HG03354 (cell line): Measurements from ENCODE around the gene FAM180A.
"Not testable (repeated sequence)": the region's sequence is repeated elsewhere in the genome, so short reads cannot be mapped to it uniquely, and the experiment has no call there.

Source experiments
- ATAC-seq: cut with Tn5 transposase; IDR thresholded peaks from one replicate; pipeline ENCODE4 v1.9.1; 2021; ENCODE audit warnings: mild to moderate bottlenecking; ENCODE audit not compliant: unreplicated experiment, poor library complexity, severe bottlenecking

FAM180A gene

DNA sequence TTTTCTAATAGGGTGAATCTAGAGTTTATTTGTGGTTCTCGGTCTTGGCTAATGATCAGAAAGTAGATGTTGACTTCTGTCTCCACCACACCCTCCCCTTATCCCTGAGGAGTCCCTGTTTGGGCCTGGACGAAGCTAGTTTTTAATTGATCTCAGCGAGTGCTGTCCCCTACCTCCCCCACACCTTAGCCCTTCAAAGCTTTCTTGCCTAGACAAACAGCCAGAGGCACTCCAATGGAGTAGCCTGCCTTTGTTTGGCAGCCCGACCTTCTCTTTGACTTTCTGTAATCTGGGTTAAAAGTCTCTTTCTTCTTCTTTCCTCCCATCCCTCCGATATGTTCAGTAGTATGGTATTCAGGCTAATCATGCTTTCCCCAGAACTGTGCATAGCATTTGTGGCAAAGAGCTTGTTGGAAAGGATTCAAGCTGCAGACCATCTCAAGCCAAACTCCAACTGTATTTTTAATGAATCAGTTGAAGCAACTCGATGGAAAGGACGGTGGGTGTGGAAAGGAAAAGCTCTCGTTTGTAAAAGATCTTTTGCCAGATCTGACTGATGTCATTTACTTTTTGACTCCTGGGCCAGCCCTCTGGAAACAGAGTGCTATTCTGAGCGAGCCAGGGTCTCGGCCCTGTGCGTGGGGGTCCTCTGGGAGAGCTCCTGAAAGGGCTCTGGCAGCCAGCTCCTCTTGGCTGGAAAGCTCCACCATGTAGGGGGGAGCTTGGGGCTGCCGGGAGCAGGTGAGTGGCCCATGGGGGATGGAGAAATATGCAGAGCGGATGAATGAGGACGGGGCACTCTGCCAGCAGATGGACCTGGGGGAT, 4.5 kb downstream of the FAM180A start:
- no peak for ATAC-seq

DNA sequence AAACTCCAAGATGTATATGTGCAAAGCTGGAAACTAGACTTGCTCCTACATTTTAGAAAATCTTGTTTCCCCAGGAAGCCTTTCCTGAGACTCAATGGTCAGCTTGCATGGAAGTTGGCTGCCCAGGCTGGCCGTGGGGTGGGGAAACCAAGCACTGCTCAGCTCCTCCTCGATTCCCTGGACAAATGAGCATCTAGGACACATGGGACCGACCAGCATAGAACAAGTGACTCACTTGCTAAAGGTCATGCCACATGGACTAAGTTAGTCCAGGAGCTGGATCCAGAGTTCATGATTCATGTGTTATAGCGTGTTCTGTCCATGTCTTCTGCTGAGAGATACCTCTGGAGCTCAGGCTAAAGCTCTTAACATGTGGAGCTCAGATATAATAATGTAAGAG, 6.2 kb downstream of the FAM180A start:
- ATAC-seq, result no peak

DNA sequence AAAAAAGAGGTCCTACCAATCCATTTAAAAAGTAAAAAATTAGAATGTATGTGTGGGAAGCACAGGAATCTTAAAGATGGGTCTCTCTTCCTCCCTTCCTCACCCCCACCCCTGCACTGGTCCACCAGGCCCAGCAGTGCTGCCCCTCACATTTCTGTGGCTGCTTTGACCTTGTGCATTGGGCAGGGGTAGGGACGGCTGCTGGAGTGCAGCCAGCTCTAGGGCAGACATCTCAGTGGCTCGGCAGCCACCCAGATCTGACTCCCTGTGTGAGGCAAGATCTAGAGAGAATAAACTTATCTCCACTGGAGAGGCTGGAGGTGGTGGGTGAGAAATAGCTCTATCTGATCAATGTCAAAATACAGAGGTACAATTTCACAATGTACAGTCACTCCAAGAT, 6.7 kb downstream of the FAM180A start:
- no peak for ATAC-seq

DNA sequence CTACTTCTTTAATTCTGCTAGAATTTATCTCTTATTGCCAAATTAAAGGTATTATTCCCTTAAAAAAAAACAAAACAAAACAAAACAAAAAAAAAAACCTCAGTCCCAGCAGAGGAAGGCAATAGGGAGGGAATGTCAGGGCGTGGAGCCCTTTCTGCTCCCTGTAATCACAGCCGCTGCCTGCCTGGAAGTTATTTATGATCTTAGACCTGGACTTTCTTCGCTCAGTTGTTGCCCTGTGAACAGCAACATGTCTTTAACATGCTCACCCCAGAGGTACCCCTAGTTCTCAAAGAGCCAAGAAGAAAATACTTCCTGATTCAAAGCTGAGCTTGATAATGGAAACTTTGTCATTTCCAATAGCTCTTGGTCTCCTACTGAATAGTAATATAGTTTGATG, 7.7 kb downstream of the FAM180A start:
- no peak for ATAC-seq

DNA sequence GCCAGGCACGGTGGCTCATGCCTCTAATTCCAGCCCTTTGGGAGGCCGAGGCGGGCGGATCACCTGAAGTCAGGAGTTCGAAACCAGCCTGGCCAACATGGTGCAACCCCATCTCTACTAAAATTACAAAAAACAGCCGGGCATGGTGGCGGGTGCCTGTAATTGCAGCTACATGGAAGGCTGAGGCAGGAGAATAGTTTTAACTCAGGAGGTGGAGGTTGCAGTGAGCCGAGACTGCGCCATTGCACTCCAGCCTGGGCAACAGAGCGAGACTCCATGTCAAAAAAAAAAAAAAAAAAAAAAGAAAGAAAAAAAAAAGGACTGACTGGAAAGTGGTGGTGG, 11.3 kb downstream of the FAM180A start:
- ATAC-seq, result not testable (repeated sequence)

DNA sequence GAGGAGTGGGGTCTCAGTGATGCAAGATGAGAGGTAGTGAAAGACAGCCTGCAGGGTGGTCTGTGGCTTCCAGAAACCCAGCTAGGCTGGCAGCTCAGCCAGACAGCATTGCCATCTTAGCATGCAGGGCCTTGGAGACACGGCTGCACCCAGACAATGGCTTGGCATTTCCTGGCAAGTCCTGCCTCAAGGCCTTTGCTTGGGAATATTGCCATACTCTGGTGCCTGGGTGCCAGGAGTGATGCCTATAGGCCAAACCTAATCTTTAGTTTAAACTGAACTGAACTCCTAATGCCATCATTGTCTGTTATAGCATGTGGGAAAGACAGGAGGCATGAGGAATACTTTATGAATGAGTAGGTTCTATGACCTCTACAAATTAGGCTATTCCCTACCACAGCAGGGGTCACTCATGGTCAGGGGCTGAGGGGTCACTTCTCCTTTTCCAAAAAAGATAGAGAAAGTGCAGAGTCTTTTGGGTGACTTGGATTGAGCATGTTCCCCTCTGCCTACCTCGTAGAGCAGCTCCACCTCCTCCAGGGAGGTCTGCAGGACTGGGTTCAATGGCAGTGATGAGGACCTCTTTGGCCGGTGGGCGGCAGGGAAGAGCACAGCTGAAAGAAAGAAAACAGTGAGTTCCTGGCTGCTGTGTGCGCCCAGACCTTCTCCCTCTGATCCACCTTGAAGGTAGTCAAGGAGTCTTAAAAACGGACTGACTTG, 11.9 kb downstream of the FAM180A start:
- ATAC-seq, result no peak

DNA sequence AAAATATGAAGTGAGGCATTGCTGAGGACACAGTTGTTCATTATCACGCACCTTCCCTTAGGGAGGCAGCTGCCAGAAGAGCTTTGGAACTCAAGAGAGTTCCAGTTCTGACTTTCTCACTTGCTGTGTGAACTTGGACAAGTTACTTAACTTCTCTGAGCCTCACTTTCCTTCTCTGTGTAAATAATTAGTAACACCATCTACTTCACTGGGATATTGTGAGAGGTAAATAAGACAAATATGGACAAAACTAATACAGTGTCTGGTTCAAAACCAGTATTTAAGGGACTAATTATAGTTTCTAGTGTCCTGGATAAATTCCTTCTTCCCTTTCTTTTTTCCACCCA, 14.3 kb downstream of the FAM180A start:
- ATAC-seq, result no peak

DNA sequence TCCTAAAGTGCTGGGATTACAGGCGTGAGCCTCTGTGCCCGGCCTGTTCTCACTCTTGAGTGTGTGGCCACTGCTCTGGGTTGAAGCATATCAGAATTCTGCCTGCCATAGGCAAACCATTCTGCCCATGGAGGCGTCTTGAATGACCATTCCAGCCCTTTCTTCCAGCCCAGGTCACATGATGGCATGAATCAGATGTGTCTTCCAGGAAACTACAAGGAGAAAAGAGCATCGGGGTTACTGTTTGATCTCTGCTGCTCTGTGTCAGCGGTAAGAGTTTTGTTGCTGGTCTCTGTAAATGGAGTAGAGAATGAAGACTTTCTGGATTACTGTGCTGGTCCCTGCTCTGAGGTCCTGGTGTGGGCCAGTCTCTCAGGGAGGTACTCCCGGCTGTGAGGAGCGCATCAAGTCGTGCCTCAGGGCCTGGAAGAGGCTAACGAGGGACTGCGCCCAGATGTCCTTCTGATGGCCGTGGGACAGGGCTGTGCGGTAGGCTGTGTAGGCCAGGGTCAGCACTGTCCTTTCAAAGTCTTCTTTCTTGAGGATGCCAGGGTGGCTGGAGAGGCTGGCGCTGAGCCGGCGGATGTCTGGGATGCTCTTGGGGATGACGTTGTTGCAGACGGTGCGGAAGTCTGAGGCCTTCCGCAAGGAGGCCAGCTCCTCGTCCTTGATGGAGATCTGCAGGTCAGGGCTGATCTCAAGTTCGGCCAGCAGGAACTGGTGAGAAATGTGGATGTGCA, 14.8 kb downstream of the FAM180A start:
- no peak for ATAC-seq

DNA sequence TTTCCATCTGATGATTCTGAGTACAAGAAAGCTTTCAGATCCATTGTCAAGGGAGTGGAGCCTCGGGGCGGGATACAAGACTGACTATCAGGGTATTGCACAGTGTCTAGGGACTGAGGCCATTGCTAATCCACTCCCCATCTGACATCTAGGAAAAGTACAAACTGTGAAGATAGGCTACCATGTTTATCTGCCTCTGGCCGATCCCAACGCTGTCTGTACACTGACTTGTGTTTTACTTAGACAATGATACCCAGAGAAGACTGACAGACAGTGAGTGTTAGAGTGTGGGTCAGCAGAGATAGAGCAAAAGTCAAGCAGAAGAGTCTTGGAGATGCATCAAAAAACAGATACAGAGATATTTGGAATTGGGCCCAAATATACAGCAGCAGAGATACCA, 17.5 kb downstream of the FAM180A start:
- no peak for ATAC-seq

DNA sequence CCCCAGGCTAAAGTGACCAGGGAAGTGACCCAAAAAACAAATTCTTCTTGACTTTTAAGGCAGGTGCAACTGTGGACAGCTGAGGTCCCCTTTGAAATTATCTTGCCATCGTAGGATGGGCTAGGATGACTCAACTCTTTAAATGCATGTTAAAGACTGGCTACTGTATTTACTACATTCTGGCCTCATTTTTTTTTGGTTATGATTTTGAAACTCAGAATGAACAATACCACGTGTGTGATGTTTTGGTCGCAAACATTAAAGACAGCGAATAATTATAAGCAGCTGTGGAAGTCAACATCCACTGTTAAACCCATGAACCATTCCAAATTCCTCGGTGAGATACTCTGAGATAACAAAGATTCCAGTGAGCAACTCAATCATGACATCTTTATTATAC, 19.4 kb downstream of the FAM180A start:
- no peak for ATAC-seq

DNA sequence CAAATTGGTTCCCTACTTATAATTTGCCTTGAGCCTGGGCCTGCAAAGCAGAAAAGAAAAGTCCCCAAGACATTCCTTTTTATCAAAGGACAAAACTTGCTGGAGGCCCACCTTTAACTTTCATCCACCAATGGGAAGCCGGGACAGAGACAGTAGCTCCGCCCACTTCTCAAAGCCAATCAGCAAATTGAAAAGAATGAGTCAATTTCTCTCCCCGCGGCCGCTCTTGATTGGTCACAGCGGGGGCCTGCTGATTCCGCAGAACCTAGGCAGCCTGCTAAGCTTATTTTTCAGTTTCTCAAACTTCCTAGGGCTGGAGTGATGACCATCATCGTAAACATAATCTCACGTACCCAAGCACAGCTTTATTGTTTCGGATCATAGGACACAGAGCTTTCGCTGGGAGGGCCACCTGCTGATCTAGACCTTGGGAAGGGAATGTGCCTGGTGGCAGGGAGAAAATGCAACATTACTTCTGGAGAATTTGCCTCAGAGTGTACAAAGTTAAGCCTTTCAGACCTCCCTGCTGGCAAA, 20.4 kb downstream of the FAM180A start, which contains the start of gene SLC13A4:
Gene SLC13A4 (minus strand): TSS at position 51 of the 534 bp plus-strand sequence. CDS start 690 bp downstream, outside the sequence.
- no peak for ATAC-seq

DNA sequence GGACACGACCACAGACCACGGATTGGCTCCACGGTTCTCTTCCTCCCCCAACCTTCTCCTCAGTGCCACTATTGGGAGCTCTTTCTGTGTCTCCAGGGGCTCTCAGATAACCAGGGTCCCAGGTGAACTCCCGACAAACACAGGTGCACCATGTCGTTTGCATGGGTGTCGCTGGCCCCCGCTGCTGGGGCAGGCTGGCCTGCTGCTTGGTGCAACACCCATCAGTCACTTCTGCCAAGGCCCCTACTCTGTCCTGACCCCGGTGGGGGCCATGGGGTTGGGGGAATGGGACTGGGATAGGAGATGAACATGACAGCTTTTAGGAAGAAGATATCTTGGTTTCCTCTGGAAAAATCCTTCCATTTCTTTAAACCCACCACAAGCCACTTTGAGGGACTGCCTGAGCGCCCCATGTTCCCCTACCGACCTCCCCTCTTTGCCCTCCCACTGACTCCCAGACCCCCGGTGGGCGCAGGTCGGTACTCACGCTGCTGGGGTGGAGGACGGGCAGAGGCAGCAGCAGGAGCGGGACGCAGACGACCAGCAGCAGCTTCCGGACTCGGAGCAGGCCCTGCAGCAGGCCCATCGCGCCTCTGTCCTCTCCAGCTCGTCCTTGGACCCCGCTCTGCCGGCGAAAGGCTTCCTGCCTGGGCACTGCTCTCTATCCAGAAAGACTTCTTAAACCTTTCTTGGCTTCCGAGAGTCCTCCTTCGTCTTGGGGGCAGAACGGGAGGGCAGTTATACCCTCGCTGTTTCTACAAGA, 21.5 kb downstream of the FAM180A start:
- ATAC-seq, result no peak

DNA sequence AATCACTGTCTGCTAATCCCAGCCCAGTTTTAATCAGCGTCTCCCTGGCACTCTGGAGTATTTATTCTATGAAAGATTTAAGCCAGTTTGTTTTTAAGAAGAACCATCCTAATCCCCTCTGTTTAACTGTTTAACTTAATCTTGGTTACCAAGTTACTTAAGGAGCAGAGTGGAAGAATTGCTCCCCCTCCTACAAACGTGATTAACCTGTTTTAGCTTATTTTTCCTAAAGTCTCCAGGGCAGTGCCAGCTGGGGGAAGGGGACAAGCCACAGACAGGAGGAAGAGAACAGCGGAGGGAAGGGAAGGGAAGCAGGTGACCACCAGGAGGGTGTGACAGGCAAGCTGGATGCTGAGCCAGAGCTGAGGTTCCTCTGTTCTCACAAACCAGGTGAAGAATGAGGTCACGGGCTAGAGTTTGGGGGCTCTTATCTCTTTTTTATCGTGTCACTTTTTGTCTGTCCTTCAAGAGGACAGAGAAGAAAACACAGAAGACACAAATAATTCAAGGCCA, 22.3 kb downstream of the FAM180A start:
- ATAC-seq, result no peak

DNA sequence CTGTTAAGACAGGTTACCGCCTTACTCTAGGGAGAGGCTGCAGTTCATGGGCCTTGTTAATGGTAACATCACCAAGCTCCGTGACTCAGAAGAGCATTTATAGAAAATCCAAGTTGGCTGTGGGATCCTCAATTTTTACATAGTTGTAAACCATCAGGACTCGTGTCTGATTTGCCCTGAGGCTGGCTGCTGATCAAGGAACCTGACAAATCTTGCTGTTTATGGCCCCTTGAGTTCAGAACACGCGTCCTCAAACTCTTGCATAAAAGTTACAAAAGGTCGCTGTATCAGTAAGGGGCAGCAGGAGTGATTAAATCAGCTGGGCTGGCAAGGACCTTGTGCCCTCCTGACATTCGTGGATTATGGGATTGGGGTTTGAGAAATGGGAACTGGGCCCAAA, 25.2 kb downstream of the FAM180A start:
- ATAC-seq, result no peak

DNA sequence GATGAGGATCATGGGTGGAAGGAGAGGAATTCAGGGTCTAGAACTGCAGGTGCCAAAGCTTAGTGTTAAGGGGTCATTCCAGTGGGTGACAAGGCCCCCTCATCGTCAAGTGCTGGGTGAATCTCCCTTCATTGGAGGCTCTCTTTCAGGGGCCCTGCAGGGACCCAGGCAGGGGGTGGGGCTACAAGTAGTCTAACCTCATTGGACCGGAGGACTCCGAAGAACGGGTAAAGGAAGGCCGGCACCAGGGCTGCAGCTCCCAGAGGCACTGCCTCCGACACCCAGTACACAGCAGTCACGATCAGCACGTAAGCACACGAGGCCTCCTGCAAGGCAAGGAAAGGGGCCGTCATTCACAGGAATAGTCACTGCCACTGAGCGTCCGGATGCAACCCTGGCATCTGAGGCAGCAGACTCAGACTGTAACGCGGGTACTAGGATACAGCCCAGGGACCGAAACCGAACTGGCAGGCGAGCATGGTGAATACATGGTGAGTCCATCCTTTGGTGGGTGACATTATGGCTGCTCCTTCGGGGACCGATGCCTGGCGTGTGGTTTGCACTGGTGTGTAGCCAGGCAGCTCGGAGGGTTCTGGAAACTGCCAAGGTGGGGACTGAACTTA, 27.3 kb downstream of the FAM180A start:
- no peak for ATAC-seq

DNA sequence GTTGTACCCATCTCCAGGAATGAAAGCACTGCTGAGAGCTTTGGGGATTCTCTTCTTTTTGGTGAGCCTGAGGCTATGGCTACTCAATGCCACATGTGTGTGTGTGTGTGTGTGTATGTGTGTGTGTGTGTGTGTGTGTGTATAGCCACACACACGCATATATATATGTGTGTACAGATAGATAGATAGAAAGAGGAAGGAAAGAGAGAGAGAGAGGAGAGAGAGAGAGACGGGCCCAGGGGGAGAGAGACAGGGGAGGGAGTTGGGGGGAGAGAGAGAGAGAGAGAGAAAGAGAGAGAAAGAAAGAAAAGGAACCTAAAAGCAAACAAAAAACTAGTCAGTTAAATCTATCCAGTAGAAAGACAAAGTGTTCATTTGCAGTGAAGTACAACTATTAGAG, 28.9 kb downstream of the FAM180A start:
- no peak for ATAC-seq

DNA sequence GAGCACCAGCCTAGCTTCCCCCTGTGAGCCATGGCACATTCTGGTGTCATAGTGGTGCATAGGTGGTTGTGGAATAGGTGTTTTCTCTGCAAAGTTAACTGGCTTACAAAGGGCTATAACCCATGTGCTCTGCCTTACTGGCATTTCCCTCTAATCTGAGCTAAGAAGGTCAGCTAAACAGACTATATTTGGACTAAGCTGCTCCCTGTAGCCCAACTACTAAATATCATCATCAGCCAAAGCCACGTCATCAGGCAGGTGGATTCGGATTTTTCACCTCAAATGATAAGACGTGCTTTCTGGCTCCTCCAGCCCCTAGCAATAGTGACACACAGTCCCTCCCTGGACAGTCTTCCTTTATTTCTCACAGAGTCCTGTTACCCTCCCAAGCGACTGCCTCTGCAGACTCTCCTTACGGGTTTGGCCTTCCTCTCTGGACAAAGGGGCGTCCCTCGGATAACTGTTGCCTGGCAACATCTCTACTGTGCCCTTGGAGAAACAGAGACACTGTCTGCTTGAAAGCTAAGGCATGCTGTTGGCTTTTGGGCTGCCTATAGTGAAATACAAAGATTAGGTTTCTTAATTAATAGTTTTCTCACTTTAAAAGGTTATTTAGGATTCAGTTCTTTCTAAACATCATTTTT, 29.7 kb downstream of the FAM180A start:
- no peak for ATAC-seq

DNA sequence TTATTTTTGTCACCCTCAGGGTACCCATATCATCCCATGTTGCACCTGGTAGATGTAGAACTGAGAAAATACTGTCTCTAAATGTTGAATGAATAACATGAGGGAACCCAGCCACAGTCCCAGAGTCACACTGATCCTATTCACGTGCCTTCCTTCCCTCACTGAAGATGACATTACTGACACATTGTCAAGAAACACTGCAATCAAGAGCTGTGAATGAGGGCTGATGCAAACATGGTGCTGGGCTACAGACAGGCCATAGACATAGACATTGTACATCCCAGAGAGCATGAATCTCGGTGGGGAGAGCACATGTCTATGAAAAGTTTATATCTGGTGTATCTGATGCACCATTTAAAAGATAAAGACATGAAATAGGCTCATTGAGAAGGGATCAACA, 30.4 kb downstream of the FAM180A start:
- ATAC-seq, result no peak

DNA sequence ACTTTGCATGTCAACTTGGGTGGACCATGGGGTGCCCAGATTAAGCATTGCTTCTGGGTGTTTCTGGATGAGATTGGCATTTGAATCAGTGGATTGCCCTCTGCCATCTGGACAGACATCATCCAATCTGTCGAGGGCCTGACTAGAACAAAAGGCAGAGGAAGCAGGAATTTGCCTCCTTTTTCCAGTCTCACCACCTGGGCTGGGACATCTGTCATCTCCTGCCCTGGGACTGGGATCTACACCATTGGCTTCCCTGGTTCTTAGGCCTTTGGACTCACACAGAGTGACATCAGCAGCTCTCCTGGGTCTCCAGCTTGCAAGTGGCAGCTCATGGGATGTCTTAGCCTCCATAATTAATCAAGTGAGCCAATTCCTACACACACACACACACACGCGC, 30.9 kb downstream of the FAM180A start:
- no peak for ATAC-seq
